GM19043 (cell line): ENCODE measurements around the gene LRP1B.
"Not testable (repeated sequence)": the region's sequence is repeated elsewhere in the genome, so short reads cannot be mapped to it uniquely, and the experiment has no call there.

Experiments
- ATAC-seq: cut with Tn5 transposase; IDR thresholded peaks from one replicate; pipeline ENCODE4 v1.9.1; 2021; ENCODE audit warnings: low read depth; ENCODE audit not compliant: unreplicated experiment

The LRP1B gene

DNA sequence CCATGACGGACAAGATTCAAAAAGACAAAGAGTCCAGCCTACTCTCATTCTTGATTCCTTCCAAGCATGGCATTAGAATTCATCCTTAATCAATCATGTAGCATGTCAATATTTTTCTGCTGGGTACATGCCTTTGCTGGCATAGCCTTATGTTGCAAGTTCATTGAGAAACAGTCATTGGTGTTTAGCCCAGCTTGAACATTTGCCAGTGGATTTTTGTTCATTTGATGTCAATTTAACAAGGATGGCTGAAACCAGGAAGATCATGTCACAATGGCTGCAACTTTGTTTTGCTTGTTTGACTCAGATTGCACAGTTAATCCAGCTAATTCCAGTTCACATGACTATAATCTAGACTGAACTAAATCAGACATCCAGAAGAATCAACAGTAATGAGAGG is 1132.2 kb downstream of the LRP1B start:
- ATAC-seq: no peak

GRCh38 chr2:140998017-140998416 is 1132.8 kb downstream of the LRP1B start:
- no peak for ATAC-seq

DNA sequence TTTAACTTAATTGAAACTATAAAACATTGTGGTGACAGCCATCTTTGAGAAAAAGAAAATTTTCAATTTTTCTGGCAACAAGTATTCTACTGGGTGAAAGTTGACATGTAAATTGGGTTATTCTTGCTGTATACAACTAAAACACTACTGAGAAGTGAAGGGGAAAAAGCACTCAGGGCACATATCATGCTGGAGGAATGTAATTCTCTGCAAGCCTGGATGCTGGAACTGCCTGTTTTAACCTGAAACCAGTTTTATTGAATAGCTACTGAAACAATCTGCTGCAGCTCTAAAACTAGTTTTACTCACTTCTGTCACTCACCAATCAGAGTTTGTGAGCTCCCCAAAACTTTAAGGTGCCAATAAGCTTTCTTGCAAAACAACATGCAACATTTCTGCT is 1136.0 kb downstream of the LRP1B start:
- no peak for ATAC-seq

DNA sequence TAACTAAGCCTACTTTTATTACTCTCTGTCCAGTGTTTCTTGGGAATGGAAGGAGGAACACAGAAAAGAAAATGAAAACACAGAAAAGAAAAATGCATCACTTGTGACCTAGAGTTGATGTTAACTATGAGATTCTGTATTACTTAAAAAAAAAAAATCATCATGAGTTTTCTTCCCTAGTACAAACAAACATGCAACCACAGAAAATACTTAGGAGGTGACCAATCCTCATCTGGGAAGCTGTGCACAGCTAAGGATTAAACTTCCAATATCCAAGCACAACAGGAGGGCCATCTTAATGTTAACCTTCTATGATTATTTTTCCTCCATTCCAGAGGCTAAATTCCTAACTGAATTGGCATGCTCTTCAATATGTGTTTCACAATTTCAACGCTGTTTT is 1140.4 kb downstream of the LRP1B start:
- ATAC-seq: no peak

DNA sequence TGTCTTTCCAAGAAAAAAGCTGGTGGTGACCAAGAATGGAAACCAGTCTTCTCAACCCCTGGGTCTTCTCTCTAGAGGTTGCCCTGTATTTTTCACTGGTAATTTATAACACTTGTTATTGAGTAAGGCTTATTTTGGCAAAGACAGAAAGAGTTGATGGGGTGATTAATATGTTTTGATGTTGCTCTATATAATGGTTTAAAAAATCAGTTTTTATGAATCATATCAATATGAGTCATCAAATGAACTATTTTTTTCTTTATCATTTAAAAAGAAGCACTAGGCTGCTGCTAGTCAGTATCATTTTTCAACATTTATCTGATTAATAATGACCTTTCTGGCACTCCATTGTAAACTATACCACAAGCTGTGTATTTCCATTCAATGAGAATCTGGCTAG is 1142.2 kb downstream of the LRP1B start:
- ATAC-seq: no peak

DNA sequence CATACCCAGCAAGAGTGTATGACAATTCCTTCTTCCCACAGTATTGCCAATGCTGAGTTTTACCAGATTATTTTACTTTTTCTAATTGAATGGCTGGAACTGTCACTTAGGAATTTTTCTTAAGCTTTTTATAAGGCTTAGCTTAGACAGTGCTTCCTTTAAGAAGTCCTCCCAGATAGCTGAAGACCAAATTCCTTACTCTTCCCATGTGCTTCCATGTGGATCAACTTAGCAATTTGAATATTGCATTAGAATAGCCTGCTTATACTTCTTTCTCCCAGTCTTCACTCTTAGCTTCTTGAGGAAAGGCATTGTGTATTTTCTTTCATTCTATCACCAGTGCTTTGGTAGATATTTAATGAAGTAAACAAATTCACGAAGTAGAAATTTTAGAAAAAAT is 1144.4 kb downstream of the LRP1B start:
- ATAC-seq: no peak

DNA sequence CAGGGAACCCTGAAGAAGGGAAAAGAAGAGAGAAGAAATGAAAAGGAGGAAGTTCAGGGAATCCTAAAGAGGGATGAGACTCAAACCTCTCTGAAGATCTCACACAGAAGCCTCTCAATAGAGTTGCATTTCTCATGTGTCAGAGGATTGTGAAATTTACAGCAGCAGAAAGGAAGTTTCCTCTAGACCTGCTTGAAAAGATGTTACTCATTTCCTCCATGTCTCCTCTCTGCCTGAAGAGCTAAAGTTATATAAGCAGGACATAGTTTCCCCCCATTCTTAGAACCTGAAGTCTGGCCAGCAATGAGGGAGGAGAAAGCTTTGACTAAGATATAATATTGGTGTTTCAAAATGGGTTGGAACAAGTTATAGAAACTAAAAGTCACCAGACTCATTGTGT is 1155.6 kb downstream of the LRP1B start:
- no peak for ATAC-seq

- ATAC-seq: no peak
These were observed 1158.1 kb downstream of the LRP1B start for GRCh38 chr2:140972724-140973123.

- not testable (repeated sequence) for ATAC-seq
These were observed 1166.5 kb downstream of the LRP1B start for GRCh38 chr2:140964324-140964723.

- ATAC-seq: no peak
These were observed 1180.9 kb downstream of the LRP1B start for GRCh38 chr2:140949932-140950331.

DNA sequence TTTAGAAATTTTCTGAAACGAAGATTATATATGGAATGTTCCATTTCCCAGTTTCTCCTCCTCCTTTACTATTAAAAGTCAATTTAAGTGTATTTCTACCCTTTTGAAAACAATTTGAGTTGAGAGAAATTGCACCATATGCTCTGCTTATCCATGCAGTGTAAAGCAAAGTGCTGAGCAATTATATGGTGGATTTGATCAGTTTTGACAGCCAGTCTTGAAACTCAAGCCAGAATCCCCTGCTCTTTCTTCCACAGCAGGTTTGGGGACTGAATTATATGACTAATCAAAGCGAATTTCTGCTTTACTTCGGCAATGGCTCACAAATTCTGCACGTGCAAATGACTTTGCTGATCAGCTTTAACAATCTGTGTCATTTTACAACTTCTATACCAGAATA is 1183.6 kb downstream of the LRP1B start:
- no peak for ATAC-seq

- no peak for ATAC-seq
These were observed 1186.9 kb downstream of the LRP1B start for GRCh38 chr2:140943867-140944266.

DNA sequence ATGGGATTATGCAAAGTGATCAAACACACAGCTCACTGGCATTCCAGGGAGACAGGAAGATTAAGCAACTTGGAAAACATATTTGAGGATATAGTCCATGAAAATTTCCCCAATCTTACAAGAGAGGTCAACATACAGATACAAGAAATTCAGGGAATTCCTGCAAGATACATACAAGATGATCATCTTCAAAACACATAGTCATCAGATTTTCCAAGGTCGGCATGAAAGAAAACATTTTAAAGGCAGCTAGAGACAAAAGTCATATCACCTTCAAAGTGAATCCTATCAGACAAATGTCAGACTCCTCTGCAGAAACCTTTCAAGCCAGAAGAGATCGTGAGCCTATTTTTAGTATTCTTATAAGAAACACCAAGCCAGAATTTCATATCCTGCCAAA is 1188.5 kb downstream of the LRP1B start:
- ATAC-seq: no peak

DNA sequence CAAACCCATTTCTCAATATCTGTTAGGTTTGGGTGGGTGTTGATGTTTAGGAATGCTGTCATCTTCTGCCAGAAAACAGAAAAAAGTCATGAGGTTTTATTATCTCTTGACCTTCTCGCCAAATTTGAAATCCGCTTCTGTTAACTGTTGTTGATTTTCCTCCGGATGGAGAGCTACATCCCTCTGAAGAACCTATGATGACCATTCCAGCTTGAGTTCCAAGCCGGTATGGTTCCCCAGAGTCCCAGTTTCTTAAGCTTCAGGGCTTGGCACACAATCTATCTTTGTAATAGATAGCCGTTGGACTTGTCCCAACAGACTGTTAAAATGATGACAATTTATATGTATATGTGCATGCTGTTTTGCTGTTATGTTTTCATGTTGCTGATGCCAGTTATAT is 1201.0 kb downstream of the LRP1B start:
- ATAC-seq: no peak

GRCh38 chr2:140918426-140918825 is 1212.4 kb downstream of the LRP1B start:
- ATAC-seq: no peak

DNA sequence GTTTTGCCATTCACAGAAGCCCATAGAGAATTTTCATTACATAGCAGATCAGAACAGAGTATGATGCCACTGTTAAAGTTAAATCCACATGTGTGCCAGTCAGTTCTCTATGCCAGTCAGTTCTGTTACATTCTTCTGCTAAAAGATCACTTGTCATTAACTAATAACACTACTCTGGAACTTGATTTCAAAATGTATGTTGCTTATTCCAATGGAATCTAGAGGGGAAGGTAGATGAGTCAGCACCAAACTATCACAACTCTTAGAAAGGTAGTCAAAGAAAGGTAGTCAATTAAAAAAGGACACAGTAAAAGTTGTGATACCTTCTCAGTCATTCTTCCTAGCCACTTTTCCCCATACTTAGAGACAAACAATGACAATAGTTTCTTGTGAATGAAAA is 1214.4 kb downstream of the LRP1B start:
- ATAC-seq: no peak

DNA sequence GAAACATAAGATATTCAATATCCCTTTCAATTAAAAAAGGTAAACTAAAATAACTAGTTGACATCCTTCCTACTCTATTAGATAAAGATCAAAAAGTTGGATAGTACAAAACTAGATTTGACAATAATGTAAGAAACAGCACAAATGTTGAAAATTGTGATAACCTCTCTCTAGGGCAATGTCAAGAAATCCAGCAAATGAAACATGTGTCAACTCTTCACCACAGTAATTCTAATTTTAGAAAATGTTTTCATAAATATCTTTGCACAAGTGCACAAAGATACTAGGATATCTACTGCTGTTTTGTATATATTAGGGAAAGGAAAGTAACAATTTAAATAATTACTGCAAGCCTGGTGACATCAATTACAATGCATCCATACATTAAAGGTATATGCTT is 1220.1 kb downstream of the LRP1B start:
- no peak for ATAC-seq

GRCh38 chr2:140905083-140905781 is 1225.6 kb downstream of the LRP1B start:
- ATAC-seq: no peak

DNA sequence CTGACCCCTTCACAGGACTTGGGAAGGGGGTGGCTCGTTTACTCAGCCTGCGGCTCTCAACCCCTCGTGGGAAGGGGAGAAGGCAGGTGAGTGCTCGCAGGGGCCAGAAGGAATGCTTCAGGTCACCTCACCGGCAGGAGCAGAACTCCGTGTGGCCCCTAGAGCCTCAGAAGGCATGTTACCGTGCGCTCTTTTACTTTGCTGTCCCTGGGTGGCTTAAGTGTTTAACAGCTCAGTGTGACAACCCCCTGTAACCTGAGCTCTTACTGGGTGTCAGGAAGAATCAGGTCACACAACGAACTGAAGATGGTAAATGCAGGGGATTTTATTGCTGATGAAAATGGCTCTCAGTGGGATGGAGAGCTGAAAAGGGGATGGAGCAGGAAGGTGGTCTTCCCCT is 1235.4 kb downstream of the LRP1B start:
- ATAC-seq: no peak

DNA sequence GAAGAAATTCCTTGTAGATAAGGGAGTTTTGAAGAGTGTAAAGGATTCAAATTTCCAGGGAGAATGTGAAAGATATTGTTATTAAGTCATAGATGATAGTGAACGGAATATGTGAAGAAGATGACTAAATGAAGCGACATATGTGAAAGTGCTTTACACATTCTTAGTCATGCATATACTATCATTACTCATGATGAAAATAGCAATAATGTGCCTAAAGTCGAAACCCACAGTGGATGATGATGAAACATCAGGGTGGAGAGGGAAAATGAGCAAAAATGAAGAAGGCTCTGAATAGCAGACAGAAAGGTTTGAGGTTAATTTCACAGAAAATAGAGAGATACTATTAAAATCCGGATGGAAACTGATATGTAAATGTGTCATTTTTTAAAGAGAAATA is 1237.1 kb downstream of the LRP1B start:
- no peak for ATAC-seq

GRCh38 chr2:140892911-140893637 is 1237.7 kb downstream of the LRP1B start:
- ATAC-seq: no peak

GRCh38 chr2:140892436-140892835 is 1238.4 kb downstream of the LRP1B start:
- no peak for ATAC-seq
